AG04449 (cell line): Measurements from ENCODE around the gene RBM28.

Experiments
- CTCF ChIA-PET: fragments of 350-600 bp; formaldehyde crosslinking; extraction: SDS; loops from one replicate; lab custom pipeline; 2021; ENCODE audit warnings: antibody characterized with exemption; lab: Yijun Ruan, JAX
- POLR2A ChIA-PET: fragments of 400-600, 350-600 bp; formaldehyde crosslinking; extraction: SDS; loops from one replicate; lab custom pipeline; 2020; ENCODE audit warnings: antibody characterized with exemption, inconsistent platforms; lab: Yijun Ruan, JAX
- DNase-seq: peaks from one replicate; pipeline ENCODE4 v3.0.0-alpha.2; 2010; ENCODE audit warnings: low read depth, low spot score
- H3K4me3 ChIP-seq: 2 replicates; pipeline ENCODE4 v1.5.1; 2011; ENCODE audit warnings: low read depth, mild to moderate bottlenecking, control low read depth, low read length
- TF ChIP-seq, protein P1 (sequence below): IDR thresholded peaks from one replicate; pipeline ENCODE4 v1.5.1; 2011; ENCODE audit warnings: mild to moderate bottlenecking, moderate library complexity, low read length, control low read depth, inconsistent platforms; ENCODE audit not compliant: insufficient read depth; ENCODE audit errors: missing control alignments

The RBM28 gene

DNA sequence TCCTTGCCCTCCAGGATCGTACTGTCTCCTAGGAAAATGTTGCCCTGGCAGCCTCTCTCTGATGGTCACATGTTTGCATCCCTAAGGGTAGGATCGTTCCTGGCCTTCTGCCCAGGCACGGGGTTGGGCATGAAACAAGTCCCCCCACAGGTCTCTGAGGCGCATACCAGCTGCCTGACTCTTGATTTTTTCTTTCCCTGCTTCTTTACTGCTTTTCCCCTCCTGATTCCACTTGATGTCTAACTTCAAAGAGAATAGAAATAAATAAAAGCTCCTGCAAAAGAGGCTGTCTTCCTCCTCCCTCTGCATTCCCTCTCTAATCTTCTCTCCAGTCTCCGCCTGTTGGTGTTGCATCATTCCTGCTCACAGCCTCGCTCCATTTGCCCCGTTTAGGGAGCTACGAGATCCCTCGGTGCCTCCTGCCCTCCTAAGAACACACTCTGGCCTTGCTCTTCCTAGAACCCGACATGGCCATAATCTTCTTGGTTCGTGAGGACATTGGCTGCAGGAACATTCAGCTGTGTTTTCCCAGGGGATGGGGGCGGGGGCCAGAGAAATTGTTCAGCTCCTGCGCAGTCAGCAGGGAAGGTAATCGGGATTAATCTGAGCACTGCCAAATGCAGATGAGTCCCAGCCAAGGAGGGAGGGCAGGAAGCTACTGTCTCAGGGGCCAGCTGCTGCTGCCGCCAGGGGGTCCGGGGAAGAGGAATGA is 76.7 kb downstream of the RBM28 start:
- ChIA-PET POLR2A (no interaction called here), CTCF (interaction anchor here (0.9 to 1.6 kb wide), 7 partner anchors 12 to 559 kb away, joined by 3 to 4 read pairs (median 3); no protein-coding TSS in a partner anchor)
- TF ChIP-seq, protein P1, sequence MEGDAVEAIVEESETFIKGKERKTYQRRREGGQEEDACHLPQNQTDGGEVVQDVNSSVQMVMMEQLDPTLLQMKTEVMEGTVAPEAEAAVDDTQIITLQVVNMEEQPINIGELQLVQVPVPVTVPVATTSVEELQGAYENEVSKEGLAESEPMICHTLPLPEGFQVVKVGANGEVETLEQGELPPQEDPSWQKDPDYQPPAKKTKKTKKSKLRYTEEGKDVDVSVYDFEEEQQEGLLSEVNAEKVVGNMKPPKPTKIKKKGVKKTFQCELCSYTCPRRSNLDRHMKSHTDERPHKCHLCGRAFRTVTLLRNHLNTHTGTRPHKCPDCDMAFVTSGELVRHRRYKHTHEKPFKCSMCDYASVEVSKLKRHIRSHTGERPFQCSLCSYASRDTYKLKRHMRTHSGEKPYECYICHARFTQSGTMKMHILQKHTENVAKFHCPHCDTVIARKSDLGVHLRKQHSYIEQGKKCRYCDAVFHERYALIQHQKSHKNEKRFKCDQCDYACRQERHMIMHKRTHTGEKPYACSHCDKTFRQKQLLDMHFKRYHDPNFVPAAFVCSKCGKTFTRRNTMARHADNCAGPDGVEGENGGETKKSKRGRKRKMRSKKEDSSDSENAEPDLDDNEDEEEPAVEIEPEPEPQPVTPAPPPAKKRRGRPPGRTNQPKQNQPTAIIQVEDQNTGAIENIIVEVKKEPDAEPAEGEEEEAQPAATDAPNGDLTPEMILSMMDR, result peak; percentile 32
- DNase-seq, result peak; percentile 19
- H3K4me3 ChIP-seq, result peak overlapping the region; percentile 35

DNA sequence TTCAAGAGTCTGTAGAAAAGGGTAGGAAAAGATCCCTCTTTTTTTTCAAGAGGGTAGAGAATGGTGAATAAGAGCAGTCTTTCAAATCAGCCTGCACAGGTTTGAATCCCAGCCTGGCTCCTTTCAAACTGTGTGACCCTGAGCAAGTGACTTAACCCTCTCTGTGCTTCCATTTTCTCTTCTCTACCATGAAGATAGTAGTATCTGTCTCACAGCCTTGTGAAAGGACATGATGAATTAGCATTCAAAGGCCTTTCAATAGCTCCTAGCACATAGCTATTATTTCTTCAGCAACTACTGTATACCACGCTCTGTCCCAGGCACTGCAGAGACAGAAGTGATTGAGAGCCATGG is 77.2 kb downstream of the RBM28 start:
- no peak overlapping the region; the same call in 1 of the 2 replicates for H3K4me3 ChIP-seq
- POLR2A ChIA-PET, result no interaction called here
- TF ChIP-seq, protein P1, result no peak
- CTCF ChIA-PET, result interaction anchor here (1.0 to 1.6 kb wide), 5 partner anchors 11 to 558 kb away, joined by 3 to 4 read pairs (median 3); no protein-coding TSS in a partner anchor
- DNase-seq, result no peak

DNA sequence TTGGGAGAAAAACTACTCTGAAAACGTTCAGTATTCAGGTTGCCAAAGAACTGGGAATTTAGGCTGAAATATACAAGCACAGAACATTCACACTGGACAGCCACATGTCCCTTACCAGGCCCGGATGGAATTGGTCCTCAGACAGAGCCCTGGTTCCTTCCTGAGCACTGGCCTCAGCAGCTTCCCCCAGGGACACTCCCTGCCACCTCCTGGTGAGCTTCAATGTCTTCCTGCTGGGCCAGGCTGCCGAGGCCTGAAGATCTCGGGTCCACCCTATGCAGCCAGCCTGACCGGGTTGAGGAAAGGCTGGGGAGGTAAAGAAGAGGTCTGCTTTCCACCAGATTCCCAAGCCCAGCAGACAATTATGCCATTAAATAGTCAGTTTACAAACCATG is 77.8 kb downstream of the RBM28 start:
- TF ChIP-seq, protein P1, result no peak
- no peak for DNase-seq
- POLR2A ChIA-PET, result no interaction called here
- no peak overlapping the region for H3K4me3 ChIP-seq
- CTCF ChIA-PET, result interaction anchor here (1.3 to 1.6 kb wide), 2 partner anchors 36 to 122 kb away, joined by 3 read pairs; no protein-coding TSS in a partner anchor

DNA sequence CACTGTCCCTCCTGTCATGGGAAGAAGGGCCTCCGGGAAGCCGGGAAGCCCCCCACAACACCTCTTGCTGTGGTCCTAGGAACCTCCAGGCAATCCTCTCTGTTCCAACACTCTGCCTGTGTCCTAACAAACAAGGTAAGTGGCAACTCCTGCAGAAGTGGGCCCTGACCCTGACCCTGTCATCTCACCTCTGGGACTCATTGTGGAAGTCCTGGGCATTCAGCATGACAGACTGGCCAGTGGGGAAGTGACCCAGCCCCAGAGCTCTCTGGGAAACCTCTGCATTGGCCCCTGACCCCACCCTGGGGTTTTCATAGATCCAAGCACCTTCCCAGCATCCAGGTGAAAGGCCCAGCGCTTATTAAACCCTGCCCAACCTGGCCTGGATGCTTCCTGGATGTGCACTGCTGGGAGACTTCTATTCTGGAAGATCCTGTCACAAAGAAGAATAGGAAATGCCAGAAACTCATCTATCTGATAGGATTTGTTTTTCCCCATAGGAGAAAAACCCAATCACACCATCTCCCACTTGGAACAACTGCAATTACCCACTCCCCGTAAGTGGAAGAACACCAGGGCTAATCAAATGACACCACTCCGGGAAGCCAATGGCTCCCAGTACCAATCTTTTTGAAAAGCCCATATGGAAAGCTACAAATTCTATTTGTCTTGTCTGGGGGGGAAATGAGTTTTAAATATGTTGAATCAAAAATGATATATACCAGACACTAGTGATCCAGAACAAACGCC is 78.4 kb downstream of the RBM28 start:
- TF ChIP-seq, protein P1, result no peak
- no peak for DNase-seq
- POLR2A ChIA-PET, result no interaction called here
- H3K4me3 ChIP-seq, result no peak overlapping the region
- CTCF ChIA-PET, result interaction anchor here (1.6 kb wide), 1 partner anchor 122 kb away, joined by 3 read pairs; no protein-coding TSS in a partner anchor

DNA sequence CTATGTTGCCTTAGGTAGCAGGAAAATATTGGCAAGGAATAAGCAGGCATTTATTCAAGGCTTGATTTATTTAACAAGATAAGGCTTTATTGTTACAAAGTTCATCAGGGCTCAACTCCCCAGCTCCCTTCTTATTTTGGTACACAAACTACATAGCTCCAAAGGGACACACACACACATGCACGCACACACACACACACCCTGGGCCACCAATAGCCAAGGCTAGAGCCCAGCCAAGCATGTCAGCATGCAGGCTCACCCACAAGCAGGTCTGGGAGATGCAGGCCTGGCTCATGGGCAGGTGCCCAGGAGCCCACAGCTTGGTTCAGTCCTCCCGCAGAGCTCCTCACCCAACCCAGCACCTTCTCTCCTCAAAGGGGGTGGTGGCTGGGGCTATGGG is 79.2 kb downstream of the RBM28 start:
- DNase-seq, result no peak
- H3K4me3 ChIP-seq, result no peak overlapping the region
- POLR2A ChIA-PET, result no interaction called here
- CTCF ChIA-PET, result no interaction called here
- TF ChIP-seq, protein P1, result no peak

DNA sequence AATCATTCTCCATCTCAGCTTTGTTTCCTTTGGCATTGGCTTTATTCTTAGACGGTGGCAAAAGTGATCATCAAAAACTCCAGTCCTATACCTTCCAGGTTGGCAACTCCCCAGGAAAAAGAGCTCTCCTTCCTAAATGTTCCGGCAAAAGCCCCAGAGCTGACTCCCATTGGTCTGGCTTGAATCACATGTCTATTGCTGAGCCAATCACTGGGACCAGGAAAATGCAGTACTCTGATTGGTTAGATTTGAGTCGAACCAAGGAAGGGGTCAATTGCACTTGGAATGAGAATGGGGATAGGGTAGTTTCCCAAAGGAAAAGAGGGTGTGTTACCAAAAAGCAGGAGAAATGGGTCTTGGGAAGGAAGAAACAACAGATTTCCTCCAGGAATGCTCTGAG is 80.3 kb downstream of the RBM28 start:
- CTCF ChIA-PET, result no interaction called here
- POLR2A ChIA-PET, result no interaction called here
- DNase-seq, result no peak
- TF ChIP-seq, protein P1, result no peak
- H3K4me3 ChIP-seq, result no peak overlapping the region
